ENCODE measurements around the gene FAM47A. TPM values are rescaled to one million over a fixed set of nuclear protein-coding genes. Genes with fewer than 3 reads are reported as not detected.

Gene FAM47A
- not detected in 5 replicates for total RNA-seq (2022; extraction: Qiagen RNA extraction)

GRCh38 chrX:34132028-34132427 is at the start of gene FAM47A:
Gene FAM47A, minus strand, starts transcription at chrX:34132314. Its CDS starts 36 bp downstream, at chrX:34132278.

